HEK293T (cell line): ENCODE data around the gene SMAD3.

ENCODE experiments used
- CTCF ChIA-PET: fragments of 350-600 bp; formaldehyde crosslinking; extraction: SDS; loops from one replicate; lab custom pipeline; 2021; ENCODE audit warnings: antibody characterized with exemption, inconsistent platforms; lab: Yijun Ruan, JAX
- POLR2A ChIA-PET: fragments of 350-600 bp; formaldehyde crosslinking; extraction: SDS; loops from one replicate; lab custom pipeline; 2020; ENCODE audit warnings: antibody characterized with exemption, inconsistent platforms; lab: Yijun Ruan, JAX
- DNase-seq: peaks from one replicate; pipeline ENCODE4 v3.0.0; 2012; ENCODE audit warnings: mixed read lengths; ENCODE audit errors: extremely low spot score
- ARNT ChIP-seq: fragments of 450-650 bp; IDR thresholded peaks from 2 replicates; pipeline ENCODE4 v1.6.1; 2017; ENCODE audit warnings: mild to moderate bottlenecking
- BHLHE40 ChIP-seq: fragments of 450-650 bp; IDR thresholded peaks from 2 replicates; pipeline ENCODE4 v1.6.1; 2016; ENCODE audit warnings: mild to moderate bottlenecking, moderate library complexity, borderline replicate concordance
- CTBP1 ChIP-seq: fragments of 450-650 bp; IDR thresholded peaks from 2 replicates; pipeline ENCODE4 v1.6.1; 2016; ENCODE audit warnings: borderline replicate concordance
- ELF4 ChIP-seq: fragments of 450-650 bp; IDR thresholded peaks from 2 replicates; pipeline ENCODE4 v1.6.1; 2017; ENCODE audit warnings: antibody characterized with exemption
- FOXA1 ChIP-seq: fragments of 450-650 bp; IDR thresholded peaks from 2 replicates; pipeline ENCODE4 v1.6.1; 2016; ENCODE audit warnings: mild to moderate bottlenecking
- FOXK2 ChIP-seq: fragments of 450-650 bp; IDR thresholded peaks from 2 replicates; pipeline ENCODE4 v1.6.1; 2016; ENCODE audit warnings: mild to moderate bottlenecking
- FOXM1 ChIP-seq: fragments of 450-650 bp; IDR thresholded peaks from 2 replicates; pipeline ENCODE4 v1.6.1; 2017; ENCODE audit warnings: mild to moderate bottlenecking, borderline replicate concordance
- HDGF ChIP-seq: fragments of 450-650 bp; IDR thresholded peaks from 2 replicates; pipeline ENCODE4 v1.6.1; 2017; ENCODE audit warnings: antibody characterized with exemption, borderline replicate concordance
- L3MBTL2 ChIP-seq: fragments of 450-650 bp; conservative IDR thresholded peaks from 2 replicates; pipeline ENCODE4 v1.6.1; 2016; ENCODE audit warnings: mild to moderate bottlenecking
- LEF1 ChIP-seq: fragments of 450-650 bp; IDR thresholded peaks from 2 replicates; pipeline ENCODE4 v1.6.1; 2017; ENCODE audit warnings: mild to moderate bottlenecking, borderline replicate concordance
- NFRKB ChIP-seq: fragments of 450-650 bp; IDR thresholded peaks from 2 replicates; pipeline ENCODE4 v1.6.1; 2016; ENCODE audit warnings: mild to moderate bottlenecking, moderate library complexity
- PKNOX1 ChIP-seq: fragments of 450-650 bp; IDR thresholded peaks from 2 replicates; pipeline ENCODE4 v1.6.1; 2016
- SP1 ChIP-seq: fragments of 450-650 bp; IDR thresholded peaks from 2 replicates; pipeline ENCODE4 v1.6.1; 2017
- SUZ12 ChIP-seq: fragments of 450-650 bp; IDR thresholded peaks from 2 replicates; pipeline ENCODE4 v1.6.1; 2016; ENCODE audit warnings: mild to moderate bottlenecking
- TARDBP ChIP-seq: fragments of 450-650 bp; IDR thresholded peaks from 2 replicates; pipeline ENCODE4 v1.6.1; 2016
- ZNF384 ChIP-seq: fragments of 450-650 bp; IDR thresholded peaks from 2 replicates; pipeline ENCODE4 v1.6.1; 2016

SMAD3 gene

GRCh38 chr15:67175643-67176071 is 110.3 kb downstream of the SMAD3 start:
- no peak for DNase-seq
- CTCF ChIA-PET: interaction anchor here (1.3 kb wide), 1 partner anchor 11 kb away, joined by 3 read pairs; no protein-coding TSS in a partner anchor

GRCh38 chr15:67176195-67176971 is 111.0 kb downstream of the SMAD3 start:
- POLR2A ChIA-PET: no interaction called here
- CTCF ChIA-PET: no interaction called here

More at GRCh38 chr15:67175643-67176071, 110.3 kb downstream of the SMAD3 start:
- POLR2A ChIA-PET: no interaction called here
- TF ChIP-seq LEF1 (no peak), TARDBP (no peak), CTBP1 (no peak), FOXM1 (no peak), HDGF (no peak), BHLHE40 (no peak), SUZ12 (no peak), SP1 (no peak), ARNT (no peak)

GRCh38 chr15:67177752-67178151 is 112.3 kb downstream of the SMAD3 start:
- DNase-seq: no peak
- no peak for TF ChIP-seq ELF4
- no peak for TF ChIP-seq PKNOX1
- no peak for TF ChIP-seq BHLHE40
- no peak for TF ChIP-seq TARDBP
- no peak for TF ChIP-seq CTBP1
- TF ChIP-seq L3MBTL2: no peak
- no peak for TF ChIP-seq SP1
- TF ChIP-seq FOXK2: no peak
- TF ChIP-seq FOXA1: no peak
- TF ChIP-seq FOXM1: no peak
- TF ChIP-seq HDGF: no peak
- no peak for TF ChIP-seq ZNF384
- TF ChIP-seq SUZ12: no peak
- TF ChIP-seq ARNT: no peak
- TF ChIP-seq NFRKB: no peak
- TF ChIP-seq LEF1: no peak
- POLR2A ChIA-PET: no interaction called here
- CTCF ChIA-PET: no interaction called here

More at GRCh38 chr15:67176195-67176971, 111.0 kb downstream of the SMAD3 start:
- no peak for DNase-seq
- TF ChIP-seq NFRKB (no peak), PKNOX1 (no peak), LEF1 (no peak), ARNT (no peak), ELF4 (no peak), ZNF384 (no peak), FOXA1 (no peak), FOXK2 (no peak), HDGF (no peak), FOXM1 (no peak), L3MBTL2 (no peak), SP1 (no peak)

GRCh38 chr15:67178569-67179210 is 113.3 kb downstream of the SMAD3 start:
- no peak for TF ChIP-seq ARNT
- TF ChIP-seq TARDBP: no peak
- TF ChIP-seq NFRKB: no peak
- TF ChIP-seq FOXA1: no peak
- TF ChIP-seq L3MBTL2: no peak
- no peak for TF ChIP-seq SP1
- no peak for TF ChIP-seq FOXM1
- no peak for TF ChIP-seq PKNOX1
- TF ChIP-seq ZNF384: no peak
- TF ChIP-seq CTBP1: no peak
- TF ChIP-seq FOXK2: no peak
- no peak for TF ChIP-seq HDGF
- no peak for TF ChIP-seq BHLHE40
- TF ChIP-seq SUZ12: no peak
- no peak for TF ChIP-seq ELF4
- no peak for TF ChIP-seq LEF1
- POLR2A ChIA-PET: no interaction called here
- CTCF ChIA-PET: no interaction called here
- DNase-seq: no peak

- ChIA-PET CTCF (no interaction called here), POLR2A (no interaction called here)
- no peak for DNase-seq
- no peak for TF ChIP-seq ARNT
- no peak for TF ChIP-seq PKNOX1
- TF ChIP-seq ZNF384: no peak
- no peak for TF ChIP-seq ELF4
- TF ChIP-seq BHLHE40: no peak
- TF ChIP-seq CTBP1: no peak
- TF ChIP-seq TARDBP: no peak
- TF ChIP-seq NFRKB: no peak
- TF ChIP-seq HDGF: no peak
- TF ChIP-seq SP1: no peak
- TF ChIP-seq FOXM1: no peak
- TF ChIP-seq FOXK2: no peak
- TF ChIP-seq SUZ12: no peak
- no peak for TF ChIP-seq LEF1
- TF ChIP-seq L3MBTL2: no peak
Observed at GRCh38 chr15:67179411-67179995, 114.1 kb downstream of the SMAD3 start.
